Liver (tissue), 9 donors: Measurements from ENCODE around the gene ANKRD44. TPM values are rescaled to one million over a fixed set of nuclear protein-coding genes. Genes with fewer than 3 reads are reported as not detected.

Experiments used
- DNase-seq: peaks from one replicate; pipeline ENCODE4 v3.0.0-alpha.2; 2017; ENCODE audit warnings: low spot score
- H3K27ac ChIP-seq, 2 donors: one replicate each; pipeline ENCODE4 v1.7.0; 2013; ENCODE audit warnings: inconsistent platforms in 2 of 2, low read length in 2 of 2, control low read depth in 1 of 2, low read depth in 1 of 2, mild to moderate bottlenecking in 1 of 2
- H3K27me3 ChIP-seq, 4 donors: one replicate each; pipeline versions ENCODE4 v1.6.1 to v1.7.0; 2013; ENCODE audit warnings: low read length in 3 of 4, inconsistent platforms in 1 of 4, mild to moderate bottlenecking in 1 of 4, moderate library complexity in 1 of 4; ENCODE audit not compliant: control insufficient read depth in 4 of 4, insufficient read depth in 4 of 4
- H3K36me3 ChIP-seq, 4 donors: one replicate each; pipeline versions ENCODE4 v1.6.1 to v1.7.0; 2013; ENCODE audit warnings: low read length in 3 of 4, mild to moderate bottlenecking in 3 of 4, low read depth in 1 of 4, moderate library complexity in 1 of 4; ENCODE audit not compliant: control insufficient read depth in 4 of 4, insufficient read depth in 3 of 4
- H3K4me1 ChIP-seq, 4 donors: one replicate each; pipeline versions ENCODE4 v1.6.1 to v1.7.0; 2013; ENCODE audit warnings: low read length in 3 of 4, mild to moderate bottlenecking in 3 of 4, moderate library complexity in 1 of 4; ENCODE audit not compliant: control insufficient read depth in 4 of 4, insufficient read depth in 4 of 4
- H3K4me3 ChIP-seq, 3 donors: one replicate each; pipeline versions ENCODE4 v1.6.1 to v1.7.0; 2013; ENCODE audit warnings: low read length in 3 of 3, control low read depth in 1 of 3, low read depth in 1 of 3, mild to moderate bottlenecking in 1 of 3
- H3K9ac ChIP-seq, 2 donors: one replicate each; pipeline ENCODE4 v1.7.0; 2013; ENCODE audit warnings: low read length in 2 of 2, mild to moderate bottlenecking in 2 of 2, moderate library complexity in 2 of 2, control low read depth in 1 of 2, low read depth in 1 of 2
- H3K9me3 ChIP-seq, 4 donors: one replicate each; pipeline versions ENCODE4 v1.6.1 to v1.7.0; 2013; ENCODE audit warnings: low read length in 3 of 4; ENCODE audit not compliant: control insufficient read depth in 4 of 4
- CTCF ChIP-seq: fragments of 150-350 bp; IDR thresholded peaks from 2 replicates; pipeline ENCODE4 v1.5.1; 2017; ENCODE audit warnings: improper control_type of control experiment, low read depth, low read length; ENCODE audit not compliant: missing input control
- EGR1 ChIP-seq, 2 donors: IDR thresholded peaks; 2 replicates each; pipeline ENCODE4 v1.6.1; 2016 to 2018; ENCODE audit warnings: antibody characterized with exemption in 2 of 2, low read depth in 2 of 2
- FOXA2 ChIP-seq: IDR thresholded peaks from 2 replicates; pipeline ENCODE4 v1.6.1; 2016; ENCODE audit warnings: antibody characterized with exemption
- GABPA ChIP-seq, 2 donors: IDR thresholded peaks in 1 of 2; conservative IDR thresholded peaks in 1 of 2; 2 replicates each; pipeline ENCODE4 v1.6.1; 2016; ENCODE audit warnings: antibody characterized with exemption in 2 of 2, mild to moderate bottlenecking in 1 of 2, moderate library complexity in 1 of 2
- HNF4G ChIP-seq: IDR thresholded peaks from 2 replicates; pipeline ENCODE4 v1.6.1; 2016; ENCODE audit warnings: antibody characterized with exemption
- JUND ChIP-seq, 2 donors: IDR thresholded peaks; 2 replicates each; pipeline ENCODE4 v1.6.1; 2016; ENCODE audit warnings: antibody characterized with exemption in 2 of 2
- NR2F2 ChIP-seq: IDR thresholded peaks from 2 replicates; pipeline ENCODE4 v1.6.1; 2016; ENCODE audit warnings: antibody characterized with exemption
- RAD21 ChIP-seq, 2 donors: IDR thresholded peaks; 2 replicates each; pipeline ENCODE4 v1.6.1; 2016; ENCODE audit warnings: antibody characterized with exemption in 2 of 2, mild to moderate bottlenecking in 2 of 2
- RXRA ChIP-seq, 2 donors: IDR thresholded peaks; 2 replicates each; pipeline ENCODE4 v1.6.1; 2017 to 2018; ENCODE audit warnings: antibody characterized with exemption in 2 of 2, mild to moderate bottlenecking in 1 of 2
- TAF1 ChIP-seq: conservative IDR thresholded peaks from 2 replicates; pipeline ENCODE4 v1.6.1; 2016; ENCODE audit warnings: antibody characterized with exemption, mild to moderate bottlenecking
- YY1 ChIP-seq: IDR thresholded peaks from 2 replicates; pipeline ENCODE4 v1.6.1; 2016; ENCODE audit warnings: antibody characterized with exemption, mild to moderate bottlenecking
- ZBTB33 ChIP-seq: IDR thresholded peaks from 2 replicates; pipeline ENCODE4 v1.6.1; 2016; ENCODE audit warnings: antibody characterized with exemption
- WGBS: extraction: QIAGEN DNeasy Blood & Tissue Kit; methylation state at CpG from one replicate; pipeline ENCODE4 v1.1.7; 2013; 5-methylcytosine and 5-hydroxymethylcytosine counted together
- polyA plus RNA-seq, 2 donors: library from polyadenylated mRNA; stranded (reverse) in 1 of 2; unstranded in 1 of 2; fragments of 200-250 nt in 1 of 2; fragments of >200 nt in 1 of 2; fragmentation: Nextera tagmentation in 1 of 2; extraction: Ambion mirVana in 1 of 2; gene quantifications; one replicate each; pipeline versions ENCODE4 v1.2.1 to v1.2.3, GENCODE V29; 2013 to 2015
- total RNA-seq, 2 donors: library from RNA; depleted of rRNA; stranded (reverse); fragments of >200 nt; gene quantifications; one replicate each; pipeline ENCODE4 v1.2.3, GENCODE V29; 2014
- TF ChIP-seq, protein P1 (sequence below): IDR thresholded peaks from 2 replicates; pipeline ENCODE4 v1.6.1; 2016; ENCODE audit warnings: antibody characterized with exemption
- TF ChIP-seq, protein P2 (sequence below): IDR thresholded peaks from 2 replicates; pipeline ENCODE4 v1.6.1; 2016; ENCODE audit warnings: antibody characterized with exemption, mild to moderate bottlenecking
- TF ChIP-seq, protein P3 (sequence below): IDR thresholded peaks from 2 replicates; pipeline ENCODE4 v1.6.1; 2016; ENCODE audit warnings: antibody characterized with exemption
- donor health status: healthy.
- donor health status: healthy.
- donor health status: healthy.
- donor health status: healthy.
- donor health status: healthy.

The ANKRD44 gene
- total and polyA plus RNA-seq, 4 donors, result 3.8 to 18.2 (median 6.8) TPM

GRCh38 chr2:197255543-197255942 is 55.0 kb downstream of the ANKRD44 start:
- peak in 1 of 2 donors; percentile 20 for TF ChIP-seq RAD21 (IDR thresholded peaks at IDR 0.05)
- TF ChIP-seq, protein P1, sequence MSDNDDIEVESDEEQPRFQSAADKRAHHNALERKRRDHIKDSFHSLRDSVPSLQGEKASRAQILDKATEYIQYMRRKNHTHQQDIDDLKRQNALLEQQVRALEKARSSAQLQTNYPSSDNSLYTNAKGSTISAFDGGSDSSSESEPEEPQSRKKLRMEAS, result no peak
- H3K27me3 ChIP-seq, result no peaks in the 10 kb centered on the region
- 60% methylated on average over 9 of the region's 9 CpGs for WGBS
- DNase-seq, result peak; percentile 40
- H3K36me3 ChIP-seq, result no peaks in the 10 kb centered on the region
- no peaks in the 10 kb centered on the region for H3K9me3 ChIP-seq
- peak overlapping the region; percentile 54 to 55 for H3K27ac ChIP-seq
- H3K4me3 ChIP-seq, result no peak overlapping the region
- peak overlapping the region in 1 of 2 donors; percentile 42 for H3K9ac ChIP-seq
- H3K4me1 ChIP-seq, result peaks cover 0 to 5% (median 0%) of the 10 kb centered on the region in 4 donors

GRCh38 chr2:197254776-197255530 is 55.6 kb downstream of the ANKRD44 start:
- Histone ChIP-seq H3K9me3 (no peaks in the 10 kb centered on the region), H3K4me1 (peaks cover 0 to 5% (median 0%) of the 10 kb centered on the region in 4 donors), H3K9ac (peak overlapping the region in 1 of 2 donors; percentile 42), H3K27ac (peak overlapping the region; percentile 36 to 55), H3K27me3 (no peaks in the 10 kb centered on the region), H3K4me3 (no peak overlapping the region), H3K36me3 (no peaks in the 10 kb centered on the region)
- TF ChIP-seq, protein P1, result no peak
- no peak for TF ChIP-seq NR2F2
- TF ChIP-seq RAD21 (IDR thresholded peaks at IDR 0.05), result no peak
- TF ChIP-seq CTCF, result no peak
- no peak for TF ChIP-seq EGR1 (IDR thresholded peaks at IDR 0.05; ENCODE audit: low read depth in 2 of 2)
- no peak for TF ChIP-seq TAF1
- TF ChIP-seq YY1, result no peak
- TF ChIP-seq, protein P2, sequence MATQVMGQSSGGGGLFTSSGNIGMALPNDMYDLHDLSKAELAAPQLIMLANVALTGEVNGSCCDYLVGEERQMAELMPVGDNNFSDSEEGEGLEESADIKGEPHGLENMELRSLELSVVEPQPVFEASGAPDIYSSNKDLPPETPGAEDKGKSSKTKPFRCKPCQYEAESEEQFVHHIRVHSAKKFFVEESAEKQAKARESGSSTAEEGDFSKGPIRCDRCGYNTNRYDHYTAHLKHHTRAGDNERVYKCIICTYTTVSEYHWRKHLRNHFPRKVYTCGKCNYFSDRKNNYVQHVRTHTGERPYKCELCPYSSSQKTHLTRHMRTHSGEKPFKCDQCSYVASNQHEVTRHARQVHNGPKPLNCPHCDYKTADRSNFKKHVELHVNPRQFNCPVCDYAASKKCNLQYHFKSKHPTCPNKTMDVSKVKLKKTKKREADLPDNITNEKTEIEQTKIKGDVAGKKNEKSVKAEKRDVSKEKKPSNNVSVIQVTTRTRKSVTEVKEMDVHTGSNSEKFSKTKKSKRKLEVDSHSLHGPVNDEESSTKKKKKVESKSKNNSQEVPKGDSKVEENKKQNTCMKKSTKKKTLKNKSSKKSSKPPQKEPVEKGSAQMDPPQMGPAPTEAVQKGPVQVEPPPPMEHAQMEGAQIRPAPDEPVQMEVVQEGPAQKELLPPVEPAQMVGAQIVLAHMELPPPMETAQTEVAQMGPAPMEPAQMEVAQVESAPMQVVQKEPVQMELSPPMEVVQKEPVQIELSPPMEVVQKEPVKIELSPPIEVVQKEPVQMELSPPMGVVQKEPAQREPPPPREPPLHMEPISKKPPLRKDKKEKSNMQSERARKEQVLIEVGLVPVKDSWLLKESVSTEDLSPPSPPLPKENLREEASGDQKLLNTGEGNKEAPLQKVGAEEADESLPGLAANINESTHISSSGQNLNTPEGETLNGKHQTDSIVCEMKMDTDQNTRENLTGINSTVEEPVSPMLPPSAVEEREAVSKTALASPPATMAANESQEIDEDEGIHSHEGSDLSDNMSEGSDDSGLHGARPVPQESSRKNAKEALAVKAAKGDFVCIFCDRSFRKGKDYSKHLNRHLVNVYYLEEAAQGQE, result no peak
- TF ChIP-seq JUND (IDR thresholded peaks at IDR 0.05), result no peak
- TF ChIP-seq RXRA (IDR thresholded peaks at IDR 0.05), result no peak
- TF ChIP-seq, protein P3, sequence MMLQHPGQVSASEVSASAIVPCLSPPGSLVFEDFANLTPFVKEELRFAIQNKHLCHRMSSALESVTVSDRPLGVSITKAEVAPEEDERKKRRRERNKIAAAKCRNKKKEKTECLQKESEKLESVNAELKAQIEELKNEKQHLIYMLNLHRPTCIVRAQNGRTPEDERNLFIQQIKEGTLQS, result no peak
- TF ChIP-seq FOXA2, result no peak
- TF ChIP-seq ZBTB33, result no peak
- TF ChIP-seq HNF4G, result no peak
- no peak for TF ChIP-seq GABPA (IDR thresholded peaks at IDR 0.05 in 1 of 2, conservative IDR thresholded peaks at IDR 0.05 in 1 of 2)
- WGBS, result 86% methylated on average over 5 of the region's 5 CpGs
- DNase-seq, result no peak
